H1 (cell line): ENCODE data around the gene ZNF202. TPM values are rescaled to one million over a fixed set of nuclear protein-coding genes. Genes with fewer than 3 reads are reported as not detected.

Experiments
- CTCF ChIA-PET: fragments of 300-600 bp; sonication (Branson Sonifier 250); formaldehyde crosslinking; loops from one replicate; lab custom pipeline; 2021; ENCODE audit not compliant: partially characterized antibody; lab: Charles Lee
- POLR2A ChIA-PET: fragments of 300-600 bp; sonication (Branson Sonifier 250); formaldehyde crosslinking; loops from one replicate; lab custom pipeline; 2021; ENCODE audit warnings: inconsistent platforms; ENCODE audit not compliant: partially characterized antibody; lab: Charles Lee
- DNase-seq, 2 experiments: peaks; one replicate each; pipeline versions ENCODE4 v3.0.0 to v3.0.0-alpha.2; 2010 to 2022; ENCODE audit warnings: low spot score in 2 of 2, low read depth in 1 of 2, mixed read lengths in 1 of 2
- FAIRE-seq: peaks from 2 replicates; lab custom pipeline; 2011; peaks lifted over from hg19 to GRCh38; lab: Jason Lieb, UNC
- H2AFZ ChIP-seq: 2 replicates; pipeline ENCODE4 v1.8.1; 2012; ENCODE audit warnings: low read length, inconsistent platforms
- H2AK5ac ChIP-seq: 2 replicates; pipeline ENCODE4 v1.6.1; 2013; ENCODE audit warnings: low read depth, low read length
- H2BK120ac ChIP-seq: replicated peaks from 2 replicates; pipeline ENCODE3; 2013; ENCODE audit warnings: low read depth, low read length, inconsistent platforms
- H2BK12ac ChIP-seq: 2 replicates; pipeline ENCODE4 v1.6.1; 2013; ENCODE audit warnings: low read depth, low read length
- H2BK15ac ChIP-seq: 2 replicates; pipeline ENCODE4 v1.6.1; 2013; ENCODE audit warnings: low read length
- H2BK20ac ChIP-seq: 2 replicates; pipeline ENCODE4 v1.6.1; 2013; ENCODE audit warnings: low read length
- H2BK5ac ChIP-seq: 2 replicates; pipeline ENCODE4 v1.6.1; 2013; ENCODE audit warnings: low read depth, low read length
- H3K14ac ChIP-seq: 2 replicates; pipeline ENCODE4 v1.6.1; 2013; ENCODE audit warnings: inconsistent platforms; ENCODE audit not compliant: insufficient read length
- H3K18ac ChIP-seq: 2 replicates; pipeline ENCODE4 v1.6.1; 2013; ENCODE audit warnings: low read length; ENCODE audit errors: extremely low read depth
- H3K23ac ChIP-seq: 2 replicates; pipeline ENCODE4 v1.6.1; 2013; ENCODE audit warnings: inconsistent platforms; ENCODE audit not compliant: insufficient read length
- H3K23me2 ChIP-seq: 2 replicates; pipeline ENCODE4 v1.6.1; 2013; ENCODE audit warnings: low read depth, low read length
- H3K27ac ChIP-seq: 2 replicates; pipeline ENCODE4 v1.6.1; 2011; ENCODE audit warnings: low read depth, low read length, inconsistent platforms
- H3K27me3 ChIP-seq, 4 experiments: replicated peaks in 1 of 4; 1 replicate in 1 of 4; 2 replicates in 3 of 4; pipeline versions ENCODE4 v1.6.1 to v1.8.1; 2011 to 2013; ENCODE audit warnings: low read length in 3 of 4, mild to moderate bottlenecking in 3 of 4, inconsistent platforms in 2 of 4, mixed read lengths in 2 of 4, moderate library complexity in 1 of 4; ENCODE audit not compliant: control insufficient read depth in 3 of 4, insufficient read depth in 3 of 4; ENCODE audit errors: extremely low read depth in 1 of 4
- H3K36me3 ChIP-seq, 4 experiments: 2 replicates each; pipeline versions ENCODE4 v1.6.1 to v1.8.1; 2011 to 2013; ENCODE audit warnings: mild to moderate bottlenecking in 4 of 4, low read length in 3 of 4, moderate library complexity in 2 of 4, control low read depth in 1 of 4, inconsistent platforms in 1 of 4; ENCODE audit not compliant: insufficient read depth in 4 of 4, control insufficient read depth in 2 of 4
- H3K4ac ChIP-seq: replicated peaks from 2 replicates; pipeline ENCODE3; 2013; ENCODE audit warnings: low read length, low read depth, mixed read lengths, inconsistent platforms; ENCODE audit not compliant: insufficient read length
- H3K4me1 ChIP-seq, 4 experiments: replicated peaks in 1 of 4; 1 replicate in 1 of 4; 2 replicates in 3 of 4; pipeline versions ENCODE4 v1.6.1 to v1.8.1; 2011 to 2013; ENCODE audit warnings: low read length in 3 of 4, inconsistent platforms in 2 of 4, mixed read lengths in 1 of 4; ENCODE audit not compliant: insufficient read depth in 4 of 4, control insufficient read depth in 3 of 4
- H3K4me2 ChIP-seq, 2 experiments: 2 replicates each; pipeline versions ENCODE4 v1.6.1 to v1.8.1; 2011 to 2013; ENCODE audit warnings: low read depth in 2 of 2, low read length in 2 of 2, control low read depth in 1 of 2, inconsistent platforms in 1 of 2, mild to moderate bottlenecking in 1 of 2; ENCODE audit not compliant: insufficient read depth in 1 of 2
- H3K4me3 ChIP-seq, 4 experiments: fragments of 200-600, 300-600 bp in 1 of 4; sonication (generic), shearing (Covaris generic), sonication (Bioruptor Twin) in 1 of 4; 2 replicates each; pipeline versions ENCODE4 v1.5.1 to v1.8.1; 2011 to 2016; ENCODE audit warnings: low read length in 4 of 4, low read depth in 3 of 4, control low read depth in 2 of 4, inconsistent platforms in 2 of 4, mild to moderate bottlenecking in 2 of 4, mixed read lengths in 1 of 4, moderate library complexity in 1 of 4; ENCODE audit not compliant: insufficient read depth in 2 of 4; ENCODE audit errors: extremely low read depth in 1 of 4
- H3K56ac ChIP-seq: replicated peaks from 2 replicates; pipeline ENCODE3; 2013; ENCODE audit warnings: low read depth, mild to moderate bottlenecking, mixed read lengths, low read length, inconsistent platforms; ENCODE audit not compliant: insufficient read length
- H3K79me1 ChIP-seq: 2 replicates; pipeline ENCODE4 v1.6.1; 2013; ENCODE audit warnings: low read depth, low read length, control low read depth
- H3K79me2 ChIP-seq, 2 experiments: 2 replicates each; pipeline versions ENCODE4 v1.6.1 to v1.8.1; 2012 to 2013; ENCODE audit warnings: low read length in 2 of 2, mild to moderate bottlenecking in 2 of 2, inconsistent platforms in 1 of 2; ENCODE audit not compliant: insufficient read depth in 2 of 2, control insufficient read depth in 1 of 2
- H3K9ac ChIP-seq, 4 experiments: replicated peaks in 1 of 4; 1 replicate in 1 of 4; 2 replicates in 3 of 4; pipeline versions ENCODE4 v1.6.1 to v1.8.1; 2011 to 2013; ENCODE audit warnings: low read depth in 3 of 4, low read length in 3 of 4, control low read depth in 2 of 4, mild to moderate bottlenecking in 2 of 4, moderate library complexity in 2 of 4, inconsistent platforms in 1 of 4; ENCODE audit errors: extremely low read depth in 1 of 4
- H3K9me3 ChIP-seq, 2 experiments: 2 replicates each; pipeline versions ENCODE4 v1.6.1 to v1.8.1; 2012 to 2013; ENCODE audit warnings: mild to moderate bottlenecking in 2 of 2, moderate library complexity in 2 of 2, control low read depth in 1 of 2, inconsistent platforms in 1 of 2, low read depth in 1 of 2, low read length in 1 of 2, mixed read lengths in 1 of 2; ENCODE audit not compliant: insufficient read depth in 2 of 2
- H4K20me1 ChIP-seq, 2 experiments: replicated peaks in 1 of 2; 2 replicates each; pipeline versions ENCODE3 to v1.8.1; 2011 to 2013; ENCODE audit warnings: inconsistent platforms in 2 of 2, low read length in 2 of 2, mild to moderate bottlenecking in 1 of 2; ENCODE audit not compliant: insufficient read depth in 2 of 2, control insufficient read depth in 1 of 2
- H4K5ac ChIP-seq: 2 replicates; pipeline ENCODE4 v1.6.1; 2013; ENCODE audit warnings: low read length, low read depth, mixed read lengths, inconsistent platforms; ENCODE audit not compliant: insufficient read length
- H4K8ac ChIP-seq: 2 replicates; pipeline ENCODE4 v1.8.0; 2013; ENCODE audit warnings: mild to moderate bottlenecking, moderate library complexity, low read length, inconsistent platforms; ENCODE audit not compliant: insufficient read depth; ENCODE audit errors: extremely low read depth
- H4K91ac ChIP-seq: replicated peaks from 2 replicates; pipeline ENCODE3; 2013; ENCODE audit warnings: low read length, mixed read lengths, inconsistent platforms; ENCODE audit not compliant: insufficient read length
- CHD2 ChIP-seq: IDR thresholded peaks from 2 replicates; pipeline ENCODE4 v1.6.1; 2012; ENCODE audit warnings: low read length, improper control_type of control experiment
- CREB1 ChIP-seq: IDR thresholded peaks from 2 replicates; pipeline ENCODE4 v1.6.1; 2012; ENCODE audit warnings: inconsistent platforms
- EP300 ChIP-seq, 2 experiments: IDR thresholded peaks; 1 replicate in 1 of 2; 2 replicates in 1 of 2; pipeline ENCODE4 v1.6.1; 2011 to 2012; ENCODE audit warnings: low read depth in 2 of 2, low read length in 2 of 2, mild to moderate bottlenecking in 2 of 2, borderline replicate concordance in 1 of 2, inconsistent platforms in 1 of 2, moderate library complexity in 1 of 2
- FOSL1 ChIP-seq: IDR thresholded peaks from 2 replicates; pipeline ENCODE4 v1.6.1; 2011; ENCODE audit warnings: mild to moderate bottlenecking, low read depth, low read length, moderate library complexity; ENCODE audit not compliant: insufficient read depth
- GABPA ChIP-seq: IDR thresholded peaks from 2 replicates; pipeline ENCODE4 v1.6.1; 2011; ENCODE audit warnings: mild to moderate bottlenecking, low read length, moderate library complexity, borderline replicate concordance; ENCODE audit not compliant: insufficient read depth
- JUND ChIP-seq: IDR thresholded peaks from 2 replicates; pipeline ENCODE4 v1.6.1; 2011; ENCODE audit warnings: mild to moderate bottlenecking, improper control_type of control experiment, low read length
- KDM1A ChIP-seq: fragments of 200-600, 300-600 bp; sonication (generic); IDR thresholded peaks from 2 replicates; pipeline ENCODE4 v1.7.1; 2016; ENCODE audit warnings: mild to moderate bottlenecking, low read length, borderline replicate concordance
- POLR2A ChIP-seq, 2 experiments: IDR thresholded peaks; 1 replicate in 1 of 2; 2 replicates in 1 of 2; pipeline ENCODE4 v1.6.1; 2011; ENCODE audit warnings: low read depth in 2 of 2, low read length in 2 of 2, mild to moderate bottlenecking in 2 of 2; ENCODE audit errors: control extremely low read depth in 1 of 2
- RBBP5 ChIP-seq: IDR thresholded peaks from 2 replicates; pipeline ENCODE4 v1.7.1; 2012; ENCODE audit warnings: low read depth, mild to moderate bottlenecking, inconsistent platforms, low read length, moderate library complexity, borderline replicate concordance
- TAF7 ChIP-seq: optimal IDR thresholded peaks from 2 replicates; pipeline ENCODE3; 2011; ENCODE audit warnings: low read depth, mild to moderate bottlenecking, inconsistent platforms, low read length, moderate library complexity, borderline replicate concordance
- WGBS, 2 experiments: shearing (Covaris generic) in 1 of 2; methylation state at CpG; one replicate each; pipeline versions ENCODE4 v1.1.6 to v1.1.7; 2013 to 2015; ENCODE audit warnings: low lambda C conversion rate in 2 of 2, mixed read lengths in 2 of 2, inconsistent platforms in 1 of 2, low coverage in 1 of 2, missing lambda C conversion rate in 1 of 2; ENCODE audit not compliant: insufficient replicate concordance in 2 of 2, insufficient coverage in 1 of 2, insufficient read length in 1 of 2; ENCODE audit errors: extremely low coverage in 1 of 2, missing lambda C conversion rate in 1 of 2; 5-methylcytosine and 5-hydroxymethylcytosine counted together
- polyA plus RNA-seq, 7 experiments: library from polyadenylated mRNA; depleted of rRNA in 3 of 7; stranded (reverse) in 5 of 7; unstranded in 2 of 7; fragments of >200 nt in 5 of 7; fragments of 200-250 nt in 2 of 7; gene quantifications; 1 replicate in 5 of 7; 2 replicates in 1 of 7; 4 replicates in 1 of 7; pipeline versions ENCODE4 v1.2.1 to v1.2.3, GENCODE V29; 2011 to 2013; ENCODE audit warnings: missing spikeins in 2 of 7, mixed read lengths in 2 of 7
- total RNA-seq: library from RNA; stranded (reverse); fragmentation: NEBNext Ultra II Directional; extraction: Animal tissue kit (Norgen Biotek cat#: 25700); gene quantifications from 2 replicates; pipeline ENCODE4 v1.2.1, GENCODE V29; 2021

Gene ZNF202
- total and polyA plus RNA-seq, 2 of the 8 experiments (the other 6 are each of a cell fraction or from before 2014, with no cell fraction given), result 14.1 to 33.9 TPM

- 86% methylated on average over 2 of the region's 2 CpGs; no CpG with 5 or more reads in 1 of the 2 experiments for WGBS, 2 experiments
- CTCF ChIA-PET, result interaction anchor here (0.7 to 4.6 kb wide), 6 partner anchors 9 to 225 kb away, joined by 3 to 33 read pairs (median 8); no protein-coding TSS in a partner anchor
These were observed 42.8 kb downstream of the ZNF202 start for GRCh38 chr11:123698546-123699127.

More at GRCh38 chr11:123698546-123699127, 42.8 kb downstream of the ZNF202 start:
- Histone ChIP-seq H3K4me1 (no peaks in the 10 kb centered on the region), H4K5ac (no peak overlapping the region), H3K9me3 (no peaks in the 10 kb centered on the region), H2BK12ac (no peak overlapping the region), H3K4ac (no peak overlapping the region), H4K91ac (no peak overlapping the region), H3K56ac (no peak overlapping the region), H3K4me2 (no peak overlapping the region), H2BK20ac (no peak overlapping the region), H3K18ac (no peak overlapping the region), H3K79me1 (no peaks in the 10 kb centered on the region), H2BK120ac (no peak overlapping the region), H4K8ac (no peak overlapping the region), H3K36me3 (no peaks in the 10 kb centered on the region), H3K79me2 (no peaks in the 10 kb centered on the region), H3K27ac (no peak overlapping the region), H2AK5ac (no peak overlapping the region), H3K4me3 (no peak overlapping the region), H3K27me3 (no peaks in the 10 kb centered on the region; a peak in 1 of 7 replicates), H3K14ac (no peak overlapping the region), H2BK15ac (no peak overlapping the region), H3K9ac (no peak overlapping the region), H3K23ac (no peak overlapping the region), H3K23me2 (no peaks in the 10 kb centered on the region), H2BK5ac (no peak overlapping the region), H4K20me1 (no peaks in the 10 kb centered on the region), H2AFZ (no peak overlapping the region)
- FAIRE-seq (no peak), DNase-seq (no peak)
- POLR2A ChIA-PET, result interaction anchor here (1.0 kb wide), 1 partner anchor 37 kb away, joined by 3 read pairs; no protein-coding TSS in a partner anchor
- no peak for TF ChIP-seq POLR2A (IDR thresholded peaks at IDR 0.05; ENCODE audit: control extremely low read depth in 1 of 2, low read depth in 2 of 2, low read length in 2 of 2)
- TF ChIP-seq FOSL1, result no peak
- TF ChIP-seq CREB1, result no peak
- no peak for TF ChIP-seq GABPA
- no peak for TF ChIP-seq JUND
- no peak for TF ChIP-seq CHD2
- no peak for TF ChIP-seq EP300 (IDR thresholded peaks at IDR 0.05; ENCODE audit: borderline replicate concordance in 1 of 2, low read depth in 2 of 2, low read length in 2 of 2)
- no peak for TF ChIP-seq KDM1A
- TF ChIP-seq TAF7, result no peak
- no peak for TF ChIP-seq RBBP5
